HG03439 (cell line): ENCODE measurements around the gene THAP8.
A peak's percentile ranks its signal among the peaks of the same experiment; 100 is the strongest.

ENCODE experiments used
- ATAC-seq: cut with Tn5 transposase; IDR thresholded peaks from one replicate; pipeline ENCODE4 v1.9.1; 2021; ENCODE audit warnings: mild to moderate bottlenecking, moderate library complexity; ENCODE audit not compliant: unreplicated experiment

THAP8 gene

GRCh38 chr19:35995048-35995993 lies 58.8 kb downstream of the THAP8 start, which contains the start of gene SDHAF1:
SDHAF1 (plus strand) TSS chr19:35995188; CDS start chr19:35995275, 87 bp downstream.
- peak; percentile 80 for ATAC-seq

GRCh38 chr19:35993923-35994598 lies 60.0 kb downstream of the THAP8 start:
- ATAC-seq = no peak

- ATAC-seq = no peak
Measured at GRCh38 chr19:35992907-35993765, 60.9 kb downstream of the THAP8 start.

- no peak for ATAC-seq
Measured at GRCh38 chr19:35991731-35992450, 62.2 kb downstream of the THAP8 start.

- no peak for ATAC-seq
Measured at GRCh38 chr19:35990771-35991730, 63.0 kb downstream of the THAP8 start.

- ATAC-seq = no peak
Measured at GRCh38 chr19:35990156-35990555, 63.9 kb downstream of the THAP8 start.

GRCh38 chr19:35988824-35989223 lies 65.3 kb downstream of the THAP8 start:
- no peak for ATAC-seq

GRCh38 chr19:35987571-35987896 lies 66.6 kb downstream of the THAP8 start:
- no peak for ATAC-seq

- ATAC-seq = no peak
Measured at GRCh38 chr19:35986664-35987570, 67.2 kb downstream of the THAP8 start.

GRCh38 chr19:35986111-35986510 lies 68.0 kb downstream of the THAP8 start:
- ATAC-seq = no peak
